Sigmoid colon (tissue), 7 donors: Measurements from ENCODE around the gene ITGB8. TPM values are rescaled to one million over a fixed set of nuclear protein-coding genes. Genes with fewer than 3 reads are reported as not detected.

Source experiments
- polyA plus RNA-seq, 3 donors: library from polyadenylated mRNA; stranded (reverse); fragments of 200-250 nt; gene quantifications; one replicate each; pipeline ENCODE4 v1.2.3, GENCODE V29; 2013
- small RNA-seq, 3 donors: library from RNA; depleted of rRNA; stranded (forward); fragments of <200 nt; gene quantifications; one replicate each; pipeline ENCODE3, GENCODE V24; 2016
- total RNA-seq, 4 donors: library from RNA; depleted of rRNA; stranded (reverse); fragments of >200 nt; gene quantifications; one replicate each; pipeline ENCODE4 v1.1.0, GENCODE V29; 2016
- donor health status: healthy with polysubstance abuse.
- donor health status: Bipolar disorder and iron deficiency.
- donor health status: healthy.

The ITGB8 gene
- total and polyA plus RNA-seq, 7 donors, result 0.23 to 22.4 (median 9.0) TPM

Small RNA genes lying within 50 kb of the gene (small RNA-seq; reads per million reads assigned to genes)
- 0 reads per million in 3 donors for gene RF00275

Other genes starting within 250 kb of the ITGB8 start
- gene MACC1, start 113.5 kb upstream of the ITGB8 start, total RNA-seq, result under 1 TPM in 2 of 4 donors, not detected in 2; under 0.01 to 0.28 TPM
- 1 to 10 TPM in 2 of 3 donors, under 1 TPM in 1; 0.60 to 2.1 (median 1.4) TPM for gene MACC1, start 113.5 kb upstream of the ITGB8 start, polyA plus RNA-seq